ENCODE data around the gene SIMC1. TPM values are rescaled to one million over a fixed set of nuclear protein-coding genes. Genes with fewer than 3 reads are reported as not detected.

SIMC1 gene
- total RNA-seq, 1 donor from 2014 or later = 1.5 TPM

DNA sequence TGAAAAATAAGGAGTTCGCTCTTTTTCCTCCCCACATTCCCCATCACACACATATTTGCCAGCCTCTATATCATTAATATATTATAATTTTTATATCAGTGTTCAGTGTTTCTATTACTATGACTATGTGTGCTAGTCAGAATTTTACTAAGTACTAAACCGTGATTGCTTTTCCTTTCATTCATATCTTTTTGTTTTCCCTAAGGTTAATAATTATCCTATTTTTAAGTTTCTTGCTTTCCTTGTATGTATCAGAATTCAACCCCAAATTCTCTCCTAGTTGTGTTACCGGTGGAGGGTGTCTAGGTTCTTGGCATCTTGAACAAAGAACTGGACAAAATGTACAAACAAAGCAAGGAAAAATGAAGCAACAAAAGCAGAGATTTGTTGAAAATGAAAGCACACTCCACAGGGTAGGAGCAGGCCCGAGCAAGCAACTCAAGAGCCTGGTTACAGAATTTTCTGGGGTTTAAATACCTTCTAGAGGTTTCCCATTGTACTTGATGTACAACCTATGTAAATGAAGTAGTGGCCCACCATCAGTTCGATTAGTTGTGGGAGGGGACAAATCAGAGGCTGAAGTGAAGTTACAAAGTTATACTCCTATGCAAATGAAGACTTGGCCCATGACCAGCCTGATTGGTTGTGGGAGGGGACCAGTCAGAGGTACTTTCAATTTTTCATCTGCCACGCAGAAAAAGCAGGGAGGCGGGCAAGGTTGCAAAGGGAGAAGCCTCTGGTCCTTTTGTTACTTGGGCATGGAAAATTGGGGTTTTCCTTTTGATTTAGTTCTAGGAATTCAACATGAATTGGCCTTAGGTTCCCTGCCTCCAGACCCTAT is 79.5 kb downstream of the SIMC1 start:
- no peak for DNase-seq

DNA sequence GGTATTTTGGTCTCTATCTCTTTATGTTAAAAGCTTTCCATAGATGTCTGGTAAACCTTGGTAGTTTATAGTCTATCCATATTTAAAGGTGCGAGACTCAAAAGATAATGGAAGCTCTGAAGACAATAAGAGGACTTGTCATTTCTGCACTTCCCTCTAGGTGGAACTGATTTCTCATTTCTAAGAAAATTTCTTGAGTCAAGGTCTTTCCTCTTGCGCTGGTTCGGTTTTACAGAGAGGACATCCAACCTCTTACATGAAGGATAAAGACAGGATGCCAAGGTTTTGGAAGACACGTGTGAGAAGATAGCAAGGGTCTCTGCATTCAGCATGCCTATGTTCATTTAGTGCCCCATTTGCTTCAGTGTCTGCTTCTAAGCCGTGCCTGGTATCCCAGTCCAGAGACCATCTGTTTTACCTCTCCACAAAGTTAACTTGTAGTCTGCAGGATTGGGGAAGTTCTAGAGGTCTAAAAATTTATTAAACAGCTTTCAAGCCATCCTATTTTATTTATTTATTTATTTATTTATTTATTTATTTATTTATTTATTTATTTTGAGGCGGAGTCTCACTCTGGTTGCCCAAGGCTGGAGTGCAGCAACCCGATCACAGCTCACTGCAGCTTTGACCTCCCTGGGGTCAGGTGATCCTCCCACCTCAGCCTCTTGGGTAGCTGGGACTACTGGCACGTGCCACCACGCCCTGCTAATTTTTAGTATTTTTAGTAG is 81.8 kb downstream of the SIMC1 start:
- DNase-seq = peak; percentile 26

DNA sequence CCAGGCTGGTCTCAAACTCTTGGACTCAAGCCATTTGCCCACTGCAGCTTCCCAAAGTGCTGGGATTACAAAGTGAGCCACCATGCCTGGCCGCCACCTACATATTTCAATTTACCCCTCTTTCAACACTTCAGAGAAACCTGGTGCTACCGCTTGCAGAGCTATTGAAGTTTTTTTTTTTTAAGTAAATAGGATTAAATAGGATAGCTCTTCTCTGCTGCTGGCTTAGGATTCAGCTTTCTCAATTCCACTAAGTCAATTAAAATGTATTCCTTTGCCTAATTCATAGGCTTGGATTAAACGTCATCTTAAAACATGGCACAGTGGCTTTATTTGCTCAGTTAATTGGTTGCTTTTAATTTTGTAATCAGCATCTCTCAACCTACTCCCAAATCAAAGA is 82.4 kb downstream of the SIMC1 start:
- no peak for DNase-seq

DNA sequence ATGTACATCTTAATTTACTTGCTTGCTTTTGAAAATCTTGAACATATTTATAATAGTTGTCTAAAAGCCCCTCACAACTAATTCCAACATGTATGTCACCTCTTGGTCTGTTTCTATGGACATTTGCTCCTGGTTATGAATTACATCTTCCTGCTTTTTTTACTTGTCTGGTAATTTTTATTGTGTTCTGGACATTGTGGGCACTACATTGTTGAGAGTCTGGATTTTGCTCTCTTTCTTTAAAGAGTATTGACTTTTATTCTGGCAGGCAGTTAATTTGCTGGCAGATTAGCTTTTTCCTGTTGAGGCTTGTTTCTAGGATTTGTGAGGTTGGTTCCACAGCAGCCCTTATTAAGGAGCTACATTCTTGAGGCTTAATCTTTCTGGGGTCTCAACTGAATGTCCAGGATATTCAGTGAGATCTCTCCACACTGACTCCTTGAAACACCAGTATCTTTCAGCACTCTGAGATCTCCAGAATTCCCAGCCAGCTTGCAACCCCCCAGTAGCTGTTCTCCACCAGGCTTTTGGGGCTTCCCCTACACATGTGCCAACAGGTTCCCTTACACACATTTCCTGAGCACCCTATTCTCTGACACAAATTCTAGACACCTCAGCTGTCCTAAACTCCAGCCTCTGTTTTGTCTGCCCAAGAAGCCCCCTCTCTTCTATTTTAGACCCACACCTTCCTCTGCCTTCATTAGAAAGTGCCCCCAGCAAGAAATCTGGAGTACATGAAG is 96.0 kb downstream of the SIMC1 start:
- DNase-seq = no peak

DNA sequence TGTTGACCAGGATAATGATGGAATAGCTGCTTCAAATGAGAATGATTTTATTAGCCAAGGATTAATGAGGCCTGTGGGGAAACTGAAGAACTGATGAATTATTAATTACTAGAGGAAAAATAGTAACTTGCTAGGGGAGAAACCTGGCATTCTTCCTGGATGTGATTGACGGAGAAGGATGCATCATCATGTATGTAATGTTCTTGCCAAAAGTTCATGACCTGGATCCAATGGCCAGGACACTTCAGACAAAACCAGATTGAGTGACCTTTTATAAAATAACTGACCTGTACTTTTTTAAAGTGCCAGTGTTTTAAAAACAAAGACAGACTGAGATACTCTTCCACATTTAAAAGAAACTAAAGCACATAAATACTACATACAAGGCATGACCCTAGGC is 99.7 kb downstream of the SIMC1 start:
- no peak for DNase-seq

DNA sequence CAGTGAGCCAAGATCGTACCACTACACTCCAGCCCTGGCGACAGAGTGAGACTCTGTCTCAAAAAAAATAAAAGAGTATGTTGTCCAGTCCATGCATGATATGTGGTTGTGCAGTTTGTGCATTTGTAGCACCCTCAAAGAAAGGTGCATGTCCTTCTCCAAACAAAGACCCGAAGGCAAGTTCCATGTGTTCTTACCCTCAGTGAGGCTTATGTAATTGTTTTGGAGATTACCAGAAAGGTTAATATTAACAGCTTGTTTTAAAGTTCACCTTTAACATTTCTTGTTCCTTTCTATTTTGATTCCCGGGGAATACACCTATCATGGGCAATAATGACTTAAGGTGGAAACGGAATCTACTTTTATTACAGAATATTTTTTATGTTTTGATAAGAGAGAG is 101.1 kb downstream of the SIMC1 start:
- no peak for DNase-seq

DNA sequence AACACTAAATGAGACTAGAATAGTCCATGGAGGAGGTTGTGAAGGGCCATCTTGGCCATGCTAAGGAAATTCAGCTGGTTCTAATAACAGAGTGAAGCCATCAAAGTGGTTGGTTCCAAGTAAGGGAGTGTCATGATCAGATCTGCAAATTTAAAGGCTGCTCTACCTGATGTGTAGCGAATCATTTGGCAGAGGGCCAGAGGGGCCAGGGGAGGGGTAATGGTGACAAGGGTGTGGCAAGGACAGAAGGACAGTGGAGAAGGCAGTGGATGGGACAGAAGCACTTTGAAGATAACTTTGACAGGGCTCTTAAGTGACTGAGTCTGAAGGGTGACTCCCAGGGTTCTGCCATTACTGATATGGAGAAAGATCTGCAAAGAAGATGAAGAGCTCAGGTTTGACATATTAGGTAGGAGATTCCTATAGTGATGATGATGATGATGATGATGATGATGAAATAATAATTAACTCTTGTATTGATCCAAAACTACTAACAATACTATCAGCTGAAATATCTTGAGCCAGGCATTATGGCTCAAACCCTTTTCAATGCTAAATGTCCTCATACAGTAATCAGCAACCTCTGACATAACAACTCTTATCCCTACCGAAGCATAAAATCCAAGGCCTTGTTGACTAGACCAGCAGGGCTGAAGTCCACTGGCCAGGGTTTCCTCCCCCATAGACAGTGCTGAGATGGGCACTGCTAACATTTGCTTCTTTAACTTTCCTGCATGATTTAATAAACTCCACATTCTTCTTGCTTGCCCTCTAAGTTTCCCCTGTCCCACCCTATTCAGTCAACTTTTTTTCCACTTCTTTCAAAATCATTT is 103.3 kb downstream of the SIMC1 start:
- no peak for DNase-seq

DNA sequence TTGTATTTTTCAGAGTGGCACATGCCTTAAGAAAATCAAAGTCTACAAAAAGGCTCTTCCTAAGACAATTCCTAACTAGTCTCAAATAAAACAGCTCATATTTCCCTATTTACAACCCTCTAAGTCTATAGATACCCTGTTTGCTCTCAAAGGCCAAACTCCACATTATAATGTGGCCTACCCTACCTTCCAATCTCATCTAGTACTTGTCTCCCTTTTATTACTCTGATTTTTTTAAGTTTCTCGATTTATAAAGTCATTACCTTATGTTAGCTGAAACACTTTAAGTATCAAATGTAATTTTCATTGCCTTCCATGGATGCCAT is 103.9 kb downstream of the SIMC1 start:
- DNase-seq = no peak

DNA sequence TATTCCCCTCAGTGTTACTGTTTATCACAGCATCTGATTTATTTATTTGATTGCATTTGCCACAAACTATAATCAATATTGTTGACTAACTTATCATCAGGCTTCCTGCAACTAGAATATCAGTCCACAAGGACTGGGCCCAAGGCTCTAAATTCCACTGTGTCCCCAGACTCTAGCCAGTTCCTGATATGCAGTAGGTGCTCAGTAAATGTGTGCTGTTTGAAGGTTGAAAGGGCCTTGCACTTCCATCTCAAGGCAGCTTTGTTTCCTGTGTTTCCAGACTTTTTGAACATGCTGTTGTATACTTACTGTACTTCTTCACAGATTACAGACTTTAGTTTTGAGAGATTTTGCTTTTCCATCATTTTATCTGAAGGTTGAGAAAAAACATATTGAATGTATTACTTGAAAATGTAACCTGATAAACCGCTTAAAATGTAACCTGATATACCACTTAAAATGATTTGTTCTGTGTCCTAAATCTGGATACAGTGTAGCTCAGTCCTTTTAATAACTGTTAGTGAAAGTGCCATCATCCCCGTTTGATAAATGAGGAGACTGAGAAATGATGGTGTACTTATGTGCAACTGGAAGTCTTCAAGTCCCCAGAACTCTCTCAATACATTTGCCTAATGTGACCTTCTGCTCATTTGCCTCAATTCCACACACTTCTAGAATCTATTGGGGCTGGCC is 104.7 kb downstream of the SIMC1 start:
- no peak for DNase-seq

DNA sequence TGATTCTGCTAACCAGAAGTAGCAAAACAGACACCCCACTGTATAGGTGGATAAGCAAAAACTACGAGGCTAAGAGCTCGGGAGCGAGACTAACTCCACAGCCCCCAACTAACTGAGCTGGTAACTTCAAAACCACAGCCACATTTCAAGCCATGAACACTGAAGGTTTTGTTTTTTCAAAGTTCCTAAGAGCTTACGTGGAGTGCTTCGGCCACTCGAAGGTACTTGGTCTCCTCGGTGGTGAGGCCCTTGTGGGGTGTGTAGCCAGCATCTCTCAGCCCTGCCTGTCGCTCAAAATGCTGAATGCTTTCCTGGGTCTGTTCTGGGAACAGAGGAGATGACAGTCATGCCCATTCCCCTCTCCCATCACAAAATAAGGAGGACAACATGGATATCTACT is 112.2 kb downstream of the SIMC1 start:
- no peak for DNase-seq

DNA sequence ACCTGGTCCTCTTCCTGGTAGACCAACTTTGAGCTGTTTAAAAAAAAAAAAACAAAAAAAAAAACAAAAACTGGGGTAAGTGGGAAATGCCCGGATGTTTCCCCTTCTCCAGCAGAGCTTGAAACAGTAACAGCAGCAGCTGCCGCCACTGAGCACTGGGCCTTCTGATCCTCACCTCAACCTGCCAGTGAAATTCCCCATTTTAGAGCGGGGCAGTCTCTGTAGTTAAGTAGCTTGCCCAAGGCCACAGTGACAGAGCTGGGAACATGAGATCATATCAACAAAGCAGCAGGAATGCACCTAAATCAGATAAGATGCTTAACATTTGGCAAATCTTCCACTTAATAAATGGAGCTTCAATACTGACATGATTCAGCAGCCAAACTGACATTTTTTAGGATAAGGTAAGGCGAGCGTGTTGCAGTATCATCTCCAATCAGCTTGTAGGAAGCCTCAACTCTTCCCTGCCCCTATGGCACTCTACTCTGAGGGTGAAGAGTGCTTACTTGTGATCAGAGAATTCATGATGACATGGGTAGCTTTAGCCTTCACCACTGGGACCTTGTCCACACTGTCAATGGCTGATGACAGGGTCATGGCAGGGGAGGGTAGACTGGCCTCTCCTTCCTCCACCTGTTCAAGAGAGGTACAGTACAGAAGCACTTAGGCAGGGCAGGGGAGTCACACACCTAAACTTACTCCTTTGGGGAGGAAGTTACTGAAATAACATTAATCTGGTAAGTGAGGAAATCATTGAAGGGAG is 114.1 kb downstream of the SIMC1 start:
- DNase-seq = no peak

DNA sequence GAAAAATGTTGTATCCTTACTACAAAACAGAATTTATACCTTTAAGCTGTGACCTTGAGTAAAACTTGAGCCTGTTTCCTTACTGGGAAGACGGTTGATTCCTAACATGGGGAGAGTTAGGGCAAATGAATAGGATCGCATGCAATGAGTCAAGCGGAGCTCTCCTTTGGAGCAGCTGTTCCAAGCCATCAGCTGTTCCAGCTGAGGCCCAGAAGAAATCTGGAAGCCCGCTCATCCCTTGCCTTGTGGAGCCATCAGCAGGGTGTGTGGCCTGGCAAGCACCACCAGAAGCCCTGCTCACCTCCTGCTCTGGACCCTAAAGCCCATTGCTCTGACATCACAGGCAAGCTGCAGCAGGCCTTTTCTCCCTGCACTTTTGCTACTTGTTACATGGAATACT is 115.3 kb downstream of the SIMC1 start:
- no peak for DNase-seq

DNA sequence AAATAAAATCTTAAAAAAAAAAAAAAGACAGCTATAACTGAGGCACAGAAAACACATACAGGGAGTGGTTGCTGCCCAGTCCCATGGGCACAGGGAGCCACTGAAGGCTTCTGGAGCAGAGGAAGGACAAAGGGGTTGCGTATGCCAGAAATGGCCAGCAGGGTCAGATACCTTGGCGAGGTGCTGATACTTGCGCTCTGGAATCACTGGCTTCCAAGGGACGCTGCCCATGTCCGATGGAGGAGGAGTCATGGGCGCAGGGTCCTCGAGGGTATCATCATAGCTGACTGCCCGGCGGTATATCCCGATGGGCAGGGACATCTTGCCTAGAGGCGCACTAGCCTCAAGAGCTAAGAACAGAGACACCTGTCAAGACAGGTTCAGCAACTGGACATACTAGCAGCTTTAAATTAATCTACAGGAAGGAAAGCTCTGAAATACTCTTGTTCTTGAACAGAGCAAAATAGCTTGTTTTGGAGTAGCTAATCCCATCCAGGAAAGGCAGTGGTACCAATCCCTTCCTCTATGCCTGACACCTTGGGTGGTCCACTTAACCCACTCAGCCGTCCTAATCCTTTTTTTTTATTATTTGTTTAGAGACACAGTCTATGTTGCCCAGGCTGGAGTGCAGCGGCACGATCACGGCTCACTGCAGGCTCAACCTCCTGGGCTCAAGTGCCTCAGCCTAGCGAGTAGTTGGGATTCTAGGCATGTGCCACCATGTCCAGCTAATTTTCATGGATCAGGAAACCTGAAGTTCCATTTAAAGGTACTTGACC is 117.4 kb downstream of the SIMC1 start:
- DNase-seq = no peak

DNA sequence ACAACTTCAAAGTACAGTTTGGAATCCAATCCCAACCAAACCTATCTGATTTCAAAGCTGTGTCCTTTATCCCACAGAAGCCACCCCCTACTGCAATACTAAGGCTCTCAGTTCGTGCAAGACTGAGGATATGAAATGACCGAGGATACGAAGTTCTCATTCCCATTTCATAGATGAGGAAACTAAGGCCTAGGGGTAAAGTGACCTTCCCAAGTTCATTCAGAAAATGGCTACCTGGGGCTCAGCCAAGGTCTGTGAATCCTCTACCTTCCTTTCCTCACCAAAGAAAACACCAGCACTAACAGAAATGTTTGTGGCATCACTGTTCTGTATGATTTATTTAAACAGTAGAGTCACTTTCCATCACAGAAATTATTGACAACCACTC is 117.9 kb downstream of the SIMC1 start:
- no peak for DNase-seq

DNA sequence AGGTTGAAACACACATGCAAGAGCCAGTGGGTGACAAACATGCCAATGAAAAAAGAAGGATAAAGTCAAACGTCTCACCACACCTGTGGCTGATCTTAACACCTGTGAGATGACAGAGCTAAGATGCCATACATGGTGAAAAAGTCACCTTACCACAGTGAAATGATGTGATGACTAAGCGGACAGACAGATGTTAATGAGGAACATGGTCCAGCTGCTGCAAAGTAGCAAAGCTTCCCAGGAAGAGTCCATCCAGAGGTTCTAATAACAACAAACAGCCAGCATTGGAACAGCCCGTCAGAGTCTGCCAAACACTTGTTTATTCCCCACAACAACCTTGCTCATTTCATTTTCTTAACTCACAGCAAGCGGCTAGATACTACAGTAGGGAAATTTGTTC is 121.4 kb downstream of the SIMC1 start:
- DNase-seq = no peak

DNA sequence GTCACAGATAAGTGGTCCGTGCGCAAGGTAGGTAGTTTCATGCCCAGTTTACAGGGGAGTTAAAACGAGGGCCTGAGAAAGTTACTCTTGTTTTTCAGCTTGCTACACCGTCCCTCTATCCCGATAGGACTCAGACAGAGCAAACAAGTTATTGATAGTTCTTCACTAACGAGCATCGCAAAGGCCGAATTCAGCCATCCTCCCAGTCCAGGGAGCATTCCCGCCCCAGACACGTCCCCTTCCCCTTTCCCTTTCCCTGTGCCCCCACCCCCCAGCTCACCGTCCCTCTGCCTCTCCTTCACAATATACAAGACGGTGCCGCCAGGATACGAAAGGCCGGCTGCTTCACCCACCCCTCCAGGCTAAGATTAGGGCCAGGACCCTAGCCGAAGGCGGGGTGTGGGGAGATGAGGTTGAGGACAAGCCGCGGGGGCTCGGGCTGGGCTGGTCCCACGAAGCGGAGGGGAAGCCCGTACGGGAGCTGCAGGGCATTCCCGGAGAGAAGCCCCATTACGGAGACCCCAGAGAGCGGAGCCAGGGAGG is 122.7 kb downstream of the SIMC1 start:
- peak; percentile 40 for DNase-seq

DNA sequence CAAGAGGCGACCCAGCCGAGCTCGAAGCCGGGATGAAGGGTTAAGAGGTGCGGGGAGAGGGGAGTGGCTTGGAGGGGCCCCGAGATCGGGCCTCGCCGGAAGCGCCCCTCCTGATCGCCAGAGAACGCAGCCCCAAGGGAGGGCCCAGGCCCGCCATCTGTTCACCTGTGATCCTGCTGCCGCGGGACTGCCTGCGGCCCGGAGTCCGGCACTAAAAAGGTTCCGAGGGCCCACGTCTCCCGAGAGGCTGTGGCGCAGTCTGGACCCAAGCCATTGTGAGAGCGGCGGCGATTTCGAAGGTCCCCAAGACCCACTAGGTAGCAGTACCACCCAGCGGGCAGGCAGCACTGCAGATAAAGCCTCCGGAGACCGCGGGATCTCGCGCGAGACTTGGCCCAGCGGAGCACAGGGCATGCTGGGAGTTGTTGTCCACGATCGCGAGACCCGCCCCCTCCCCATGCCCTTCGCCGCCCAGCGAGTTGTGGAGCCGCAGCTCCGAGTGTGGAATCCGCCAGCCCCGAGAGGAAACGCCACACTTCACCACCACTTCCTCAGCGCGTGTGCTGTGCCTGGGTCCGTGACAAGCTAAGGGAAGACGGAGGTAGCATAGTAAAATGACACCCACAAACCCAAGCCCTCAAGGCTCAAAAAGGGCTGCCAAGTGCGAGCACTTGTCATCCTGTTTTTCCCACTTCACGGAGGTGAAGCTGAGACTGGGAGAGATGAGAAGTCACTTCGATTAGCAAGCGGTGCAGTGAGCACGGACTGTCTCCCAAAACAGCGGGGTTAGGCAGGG is 123.4 kb downstream of the SIMC1 start, which contains the start of gene KIAA1191:
KIAA1191 (minus strand) TSS at position 328 of the 796 bp plus-strand sequence. CDS start 2,256 bp downstream, outside the sequence.
- DNase-seq = peak; percentile 95

DNA sequence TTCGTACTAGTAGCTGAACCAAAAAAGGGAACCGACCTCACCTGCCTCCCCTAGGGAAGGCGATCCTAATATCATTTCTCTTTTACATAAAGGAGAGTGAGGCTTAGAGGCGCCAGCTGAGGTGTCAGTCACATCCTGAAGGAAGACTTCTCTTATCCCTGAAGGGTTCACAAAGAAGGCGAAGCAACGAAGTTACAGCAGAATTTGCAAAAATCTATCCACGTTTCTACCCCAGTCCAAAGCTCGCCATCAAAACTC is 123.9 kb downstream of the SIMC1 start:
- no peak for DNase-seq

DNA sequence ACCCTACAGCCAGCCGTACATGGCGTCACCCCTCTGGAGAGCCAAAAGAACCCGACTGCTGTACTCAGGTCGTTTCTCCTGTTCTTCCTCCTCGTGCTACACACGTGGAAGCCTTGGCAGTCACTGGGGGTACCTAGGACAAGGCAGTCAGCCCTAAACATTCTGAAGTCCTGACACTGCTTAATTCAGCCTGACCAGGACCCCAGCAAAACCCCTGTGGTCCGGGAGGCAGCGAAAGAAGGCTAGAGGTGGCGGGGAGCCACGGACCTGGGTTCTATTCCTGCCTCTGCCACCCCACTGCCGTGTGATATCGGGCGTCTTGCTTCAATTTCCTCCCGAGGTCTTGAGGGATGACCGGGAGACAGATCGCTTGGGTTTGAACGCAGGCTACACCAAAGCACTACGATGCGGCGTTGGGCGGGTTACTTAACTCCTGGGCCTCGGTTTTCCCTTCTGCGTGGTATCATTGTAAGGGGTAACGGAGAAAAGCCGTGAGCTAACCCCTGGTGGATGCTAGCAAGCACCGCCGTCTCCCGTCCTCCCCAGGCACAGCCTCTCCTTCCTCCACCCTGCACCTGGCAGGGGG is 126.6 kb downstream of the SIMC1 start:
- no peak for DNase-seq

Data from dermis blood vessel endothelial cell (primary cell).